Ishikawa (cell line): ENCODE data around the gene GNG2.

Source experiments
- EP300 ChIP-seq: IDR thresholded peaks from 2 replicates; pipeline ENCODE4 v1.6.1; 2012; ENCODE audit warnings: borderline replicate concordance
- YY1 ChIP-seq: IDR thresholded peaks from 2 replicates; pipeline ENCODE4 v1.6.1; 2012; ENCODE audit warnings: low read depth

- TF ChIP-seq YY1 (no peak), EP300 (no peak)
These were observed 24.0 kb upstream of the GNG2 start for GRCh38 chr14:51836417-51836816.
